Measurements from ENCODE around the gene SMAP2.

The SMAP2 gene

GRCh38 chr1:40390857-40391256, 17.3 kb downstream of the SMAP2 start:
- DNase-seq (ENCODE audit: low spot score), result no peak

- DNase-seq (ENCODE audit: low spot score), result no peak
These were observed 18.2 kb downstream of the SMAP2 start for GRCh38 chr1:40391688-40392145.

GRCh38 chr1:40392221-40392620, 18.7 kb downstream of the SMAP2 start:
- peak; percentile 68 for DNase-seq (ENCODE audit: low spot score)

- DNase-seq (ENCODE audit: low spot score), result no peak
These were observed 19.6 kb downstream of the SMAP2 start for GRCh38 chr1:40393173-40393572.

- peak; percentile 68 for DNase-seq (ENCODE audit: low spot score)
These were observed 21.1 kb downstream of the SMAP2 start for GRCh38 chr1:40394491-40395172.

- DNase-seq (ENCODE audit: low spot score), result no peak
These were observed 22.0 kb downstream of the SMAP2 start for GRCh38 chr1:40395190-40396175.

- DNase-seq (ENCODE audit: low spot score), result no peak
These were observed 22.9 kb downstream of the SMAP2 start for GRCh38 chr1:40396420-40396819.

- DNase-seq (ENCODE audit: low spot score), result no peak
These were observed 23.7 kb downstream of the SMAP2 start for GRCh38 chr1:40397258-40397657.

- no peak for DNase-seq (ENCODE audit: low spot score)
These were observed 26.6 kb downstream of the SMAP2 start for GRCh38 chr1:40399984-40400704.

GRCh38 chr1:40401473-40402201, 28.1 kb downstream of the SMAP2 start:
- DNase-seq (ENCODE audit: low spot score), result no peak

GRCh38 chr1:40404670-40405462, 31.3 kb downstream of the SMAP2 start:
- DNase-seq (ENCODE audit: low spot score), result peak; percentile 22

- no peak for DNase-seq (ENCODE audit: low spot score)
These were observed 32.3 kb downstream of the SMAP2 start for GRCh38 chr1:40405812-40406211.

GRCh38 chr1:40407453-40407852, 33.9 kb downstream of the SMAP2 start:
- no peak for DNase-seq (ENCODE audit: low spot score)

- DNase-seq (ENCODE audit: low spot score), result no peak
These were observed 35.9 kb downstream of the SMAP2 start for GRCh38 chr1:40409467-40409866.

GRCh38 chr1:40411294-40411693, 37.8 kb downstream of the SMAP2 start:
- DNase-seq (ENCODE audit: low spot score), result no peak

GRCh38 chr1:40411843-40412242, 38.3 kb downstream of the SMAP2 start:
- no peak for DNase-seq (ENCODE audit: low spot score)

GRCh38 chr1:40413527-40414252, 40.2 kb downstream of the SMAP2 start:
- no peak for DNase-seq (ENCODE audit: low spot score)

GRCh38 chr1:40414331-40414730, 40.8 kb downstream of the SMAP2 start:
- no peak for DNase-seq (ENCODE audit: low spot score)

GRCh38 chr1:40416709-40417108, 43.2 kb downstream of the SMAP2 start:
- no peak for DNase-seq (ENCODE audit: low spot score)
